GM12878 (cell line): Measurements from ENCODE around the gene MAPK1. TPM values are rescaled to one million over a fixed set of nuclear protein-coding genes. Genes with fewer than 3 reads are reported as not detected.
"Not testable (repeated sequence)": the region's sequence is repeated elsewhere in the genome, so short reads cannot be mapped to it uniquely, and the experiment has no call there.

ENCODE experiments used
- ATAC-seq: fragments of 200-7000 bp; cut with Tn5 transposase; 3 replicates; pipeline ENCODE4 v1.9.1; 2020; ENCODE audit warnings: mild to moderate bottlenecking, moderate library complexity
- BruUV-seq: library from RNA; stranded (reverse); fragments of 400-500 nt; replicated peaks from 2 replicates; lab custom pipeline; 2021; lab: Mats Ljungman, UMichigan
- CTCF ChIA-PET: fragments of 300-600 bp; sonication (Branson Sonifier 250); formaldehyde crosslinking; extraction: SDS; loops from one replicate; lab custom pipeline; 2021; ENCODE audit warnings: inconsistent platforms; lab: Yijun Ruan, JAX
- POLR2A ChIA-PET: fragments of 350-600 bp; formaldehyde crosslinking; extraction: SDS; loops from one replicate; lab custom pipeline; 2021; ENCODE audit warnings: inconsistent platforms; lab: Charles Lee
- RAD21 ChIA-PET: fragments of 300-600 bp; sonication (Branson Sonifier 250); formaldehyde crosslinking; loops from one replicate; lab custom pipeline; 2023; ENCODE audit warnings: antibody characterized with exemption; ENCODE audit not compliant: unreplicated experiment; lab: Charles Lee
- SMC1A ChIA-PET: fragments of 300-600 bp; sonication (Branson Sonifier 250); formaldehyde crosslinking; loops from one replicate; lab custom pipeline; 2023; ENCODE audit not compliant: unreplicated experiment, uncharacterized antibody; lab: Charles Lee
- DNase-seq: peaks from one replicate; pipeline ENCODE4 v3.0.0-alpha.2; 2011; ENCODE audit warnings: low read depth, low spot score
- FAIRE-seq: peaks from 3 replicates; lab custom pipeline; 2011; peaks lifted over from hg19 to GRCh38; lab: Jason Lieb, UNC
- H2AFZ ChIP-seq: 2 replicates; pipeline ENCODE4 v1.6.0; 2011; ENCODE audit warnings: low read depth, low read length, control low read depth; ENCODE audit not compliant: control insufficient read depth
- H3K27ac ChIP-seq: 2 replicates; pipeline ENCODE4 v1.5.1; 2011; ENCODE audit warnings: control low read depth; ENCODE audit not compliant: control insufficient read depth, insufficient read depth
- H3K27me3 ChIP-seq, 2 experiments: replicated peaks in 1 of 2; 2 replicates each; pipeline versions ENCODE4 v1.6.0 to v1.6.1; 2011; ENCODE audit warnings: low read length in 1 of 2; ENCODE audit not compliant: control insufficient read depth in 2 of 2, insufficient read depth in 2 of 2
- H3K36me3 ChIP-seq, 2 experiments: 2 replicates each; pipeline ENCODE4 v1.5.1; 2011; ENCODE audit warnings: low read length in 1 of 2; ENCODE audit not compliant: control insufficient read depth in 2 of 2, insufficient read depth in 2 of 2
- H3K4me1 ChIP-seq: 2 replicates; pipeline ENCODE4 v1.6.1; 2011; ENCODE audit warnings: mild to moderate bottlenecking, low read length, moderate library complexity, mixed read lengths; ENCODE audit not compliant: control insufficient read depth, insufficient read depth
- H3K4me2 ChIP-seq: 2 replicates; pipeline ENCODE4 v1.6.0; 2011; ENCODE audit warnings: control low read depth; ENCODE audit not compliant: control insufficient read depth, insufficient read depth
- H3K4me3 ChIP-seq: fragments of 200-600 bp; sonication (generic); 2 replicates; pipeline ENCODE4 v1.5.1; 2016
- H3K79me2 ChIP-seq: 2 replicates; pipeline ENCODE4 v1.6.0; 2011; ENCODE audit warnings: low read length; ENCODE audit not compliant: control insufficient read depth, insufficient read depth
- H3K9ac ChIP-seq: 2 replicates; pipeline ENCODE4 v1.8.0; 2011; ENCODE audit warnings: low read length, control low read depth, mixed read lengths; ENCODE audit not compliant: control insufficient read depth, insufficient read depth
- H3K9me3 ChIP-seq: replicated peaks from 3 replicates; pipeline ENCODE4 v1.5.1; 2011; ENCODE audit warnings: mild to moderate bottlenecking, low read length; ENCODE audit not compliant: control insufficient read depth, insufficient read depth
- H4K20me1 ChIP-seq: 2 replicates; pipeline ENCODE4 v1.6.0; 2011; ENCODE audit not compliant: control insufficient read depth, insufficient read depth
- WGBS: methylation state at CpG from one replicate; pipeline ENCODE4 v1.1.6; 2016; ENCODE audit warnings: low lambda C conversion rate; ENCODE audit not compliant: insufficient replicate concordance, insufficient coverage; ENCODE audit errors: missing lambda C conversion rate; 5-methylcytosine and 5-hydroxymethylcytosine counted together
- in situ Hi-C: fragments of 300-500 bp; cut with MboI; formaldehyde crosslinking; loops from 9 replicates; pipeline ENCODE4 v1.14.3; 2018; ENCODE audit warnings: mixed read lengths
- intact Hi-C: fragments of 100-400 bp; cut with micrococcal nuclease; formaldehyde crosslinking; loops from one replicate; pipeline ENCODE4 v1.14.2; 2022; ENCODE audit not compliant: unreplicated experiment
- polyA plus RNA-seq, 11 experiments: library from polyadenylated mRNA; depleted of rRNA in 4 of 11; unstranded in 6 of 11; stranded (reverse) in 5 of 11; fragments of >200 nt; fragmentation: Nextera tagmentation in 4 of 11; fragmentation: Illumina TruSeq in 1 of 11; extraction: Ambion mirVana in 4 of 11; extraction: Trizol in 1 of 11; gene quantifications; 1 replicate in 1 of 11; 2 replicates in 10 of 11; pipeline versions ENCODE4 v1.2.1 to v1.2.3, GENCODE V29; 2011 to 2016; ENCODE audit warnings: inconsistent platforms in 2 of 11, missing spikeins in 2 of 11, low read depth in 1 of 11
- total RNA-seq, 4 experiments: library from RNA; depleted of rRNA in 3 of 4; stranded (reverse); fragments of >200 nt in 3 of 4; fragmentation: Illumina TruSeq in 1 of 4; extraction: Trizol in 1 of 4; gene quantifications; 2 replicates each; pipeline versions ENCODE4 v1.2.1 to v1.2.3, GENCODE V29; 2013 to 2021

Gene MAPK1
- total and polyA plus RNA-seq, 10 of the 15 experiments (the other 5 are each of a cell fraction or from before 2014, with no cell fraction given): 7.0 to 123 (median 58.4) TPM

DNA sequence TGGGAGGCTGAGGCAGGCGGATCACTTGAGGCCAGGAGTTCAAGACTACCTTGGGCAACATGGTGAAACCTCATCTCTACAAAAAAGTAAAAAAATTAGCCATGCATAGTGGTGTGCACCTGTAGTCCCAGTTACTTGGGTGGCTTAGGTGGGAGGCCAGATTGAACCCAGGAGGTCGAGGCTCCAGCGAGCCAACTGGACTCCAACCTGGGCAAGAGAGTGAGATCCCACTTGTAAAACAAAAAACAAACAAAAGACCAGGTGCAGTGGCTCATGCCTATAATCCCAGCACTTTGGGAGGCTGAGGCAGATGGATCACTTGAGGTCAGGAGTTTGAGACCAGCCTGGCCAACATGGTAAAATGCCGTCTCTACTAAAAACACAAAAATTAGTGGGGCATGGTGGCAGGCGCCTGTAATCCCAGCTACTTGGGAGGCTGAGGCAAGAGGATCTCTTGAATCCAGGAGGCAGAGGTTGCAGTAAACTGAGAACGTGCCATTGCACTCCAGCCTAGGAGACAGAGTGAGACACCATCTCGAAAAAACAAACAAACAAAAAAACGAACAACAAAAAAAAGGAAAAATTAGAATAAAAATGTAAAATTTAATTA, 46.7 kb upstream of the MAPK1 start:
- H3K4me2 ChIP-seq, RAD21 ChIA-PET, SMC1A ChIA-PET, in situ Hi-C loops, CTCF ChIA-PET, H3K27me3 ChIP-seq, H3K4me1 ChIP-seq, H2AFZ ChIP-seq, H3K9me3 ChIP-seq, H3K36me3 ChIP-seq, BruUV-seq, ATAC-seq, H3K27ac ChIP-seq, POLR2A ChIA-PET, H3K79me2 ChIP-seq, DNase-seq, H3K4me3 ChIP-seq, H4K20me1 ChIP-seq, H3K9ac ChIP-seq, FAIRE-seq, intact Hi-C loops: not testable (repeated sequence)
- WGBS: 48% methylated on average over 8 of the region's 8 CpGs

DNA sequence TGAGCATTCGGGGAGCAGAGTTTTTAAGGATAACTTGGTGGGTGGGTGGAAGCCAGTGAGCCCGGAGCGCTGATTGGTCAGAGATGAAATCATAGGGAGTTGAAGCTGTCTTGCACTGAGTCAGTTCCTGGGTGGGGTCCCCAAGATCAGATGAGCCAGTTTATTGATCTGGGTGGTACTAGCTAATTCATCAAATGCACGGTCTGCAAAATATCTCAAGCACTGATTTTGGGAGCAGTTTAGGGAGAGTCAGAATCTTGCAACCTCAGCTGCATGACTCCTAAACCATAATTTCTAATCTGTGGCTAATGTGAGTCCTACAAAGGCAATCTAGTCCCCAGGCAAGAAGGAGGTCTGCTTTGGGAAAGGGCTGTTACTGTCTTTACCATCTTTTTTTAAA, 42.9 kb upstream of the MAPK1 start:
- intact Hi-C loops: not testable (repeated sequence)
- 64% methylated on average over 4 of the region's 4 CpGs for WGBS

More for the DNA sequence above, 42.9 kb upstream of the MAPK1 start:
- RAD21 ChIA-PET, DNase-seq, H3K36me3 ChIP-seq, H3K4me3 ChIP-seq, FAIRE-seq, H2AFZ ChIP-seq, H3K27ac ChIP-seq, in situ Hi-C loops, ATAC-seq, H3K4me2 ChIP-seq, H3K27me3 ChIP-seq, H3K4me1 ChIP-seq, H3K9me3 ChIP-seq, BruUV-seq, H3K79me2 ChIP-seq, POLR2A ChIA-PET, H3K9ac ChIP-seq, H4K20me1 ChIP-seq: not testable (repeated sequence)
- SMC1A ChIA-PET: interaction anchor here (1.2 kb wide), 1 partner anchor 27 kb away, joined by 3 read pairs; no protein-coding TSS in a partner anchor
- CTCF ChIA-PET: interaction anchor here (1.1 kb wide), 1 partner anchor 19 kb away, joined by 3 read pairs; no protein-coding TSS in a partner anchor
